Astrocyte (in vitro differentiated cells and primary cell): ENCODE measurements around the gene ZBTB8A. TPM values are rescaled to one million over a fixed set of nuclear protein-coding genes. Genes with fewer than 3 reads are reported as not detected.
"Not testable (repeated sequence)": the region's sequence is repeated elsewhere in the genome, so short reads cannot be mapped to it uniquely, and the experiment has no call there.

Experiments used
- DNase-seq: peaks from one replicate; pipeline ENCODE4 v3.0.0-alpha.2; 2010; ENCODE audit warnings: low read depth
- FAIRE-seq: peaks from 2 replicates; lab custom pipeline; 2011; peaks lifted over from hg19 to GRCh38; lab: Jason Lieb, UNC
- H2AFZ ChIP-seq: 2 replicates; pipeline ENCODE4 v1.6.0; 2012; ENCODE audit warnings: low read depth, low read length, inconsistent platforms
- H3K27ac ChIP-seq: 2 replicates; pipeline ENCODE4 v1.5.1; 2011; ENCODE audit warnings: low read depth, low read length, inconsistent platforms
- H3K27me3 ChIP-seq: 2 replicates; pipeline ENCODE4 v1.6.0; 2011; ENCODE audit warnings: low read length, inconsistent platforms; ENCODE audit not compliant: insufficient read depth
- H3K36me3 ChIP-seq: 2 replicates; pipeline ENCODE4 v1.5.1; 2011; ENCODE audit warnings: low read length, inconsistent platforms; ENCODE audit not compliant: insufficient read depth
- H3K4me1 ChIP-seq: 2 replicates; pipeline ENCODE4 v1.5.1; 2011; ENCODE audit warnings: low read length, inconsistent platforms; ENCODE audit not compliant: insufficient read depth
- H3K4me2 ChIP-seq: 2 replicates; pipeline ENCODE4 v1.6.0; 2012; ENCODE audit warnings: low read length, inconsistent platforms
- H3K4me3 ChIP-seq: 2 replicates; pipeline ENCODE4 v1.5.1; 2011; ENCODE audit warnings: low read depth, mild to moderate bottlenecking, low read length, inconsistent platforms; ENCODE audit not compliant: insufficient read depth
- H3K79me2 ChIP-seq: 2 replicates; pipeline ENCODE4 v1.6.0; 2012; ENCODE audit warnings: mild to moderate bottlenecking, low read length, inconsistent platforms; ENCODE audit not compliant: insufficient read depth
- H3K9ac ChIP-seq: 2 replicates; pipeline ENCODE4 v1.6.0; 2012; ENCODE audit warnings: mild to moderate bottlenecking, low read length, inconsistent platforms
- H3K9me3 ChIP-seq: 2 replicates; pipeline ENCODE4 v1.5.1; 2012; ENCODE audit warnings: low read depth, mild to moderate bottlenecking, low read length, inconsistent platforms; ENCODE audit not compliant: insufficient read depth
- H4K20me1 ChIP-seq: 2 replicates; pipeline ENCODE4 v1.6.0; 2012; ENCODE audit warnings: low read length, inconsistent platforms; ENCODE audit not compliant: insufficient read depth
- H3K27ac Mint-ChIP-seq: one replicate; pipeline ENCODE4 v1.8.0; 2021; ENCODE audit warnings: mild to moderate bottlenecking, mixed read lengths; ENCODE audit not compliant: unreplicated experiment
- H3K27me3 Mint-ChIP-seq: one replicate; pipeline ENCODE4 v1.8.0; 2021; ENCODE audit warnings: low read depth, mixed read lengths; ENCODE audit not compliant: unreplicated experiment
- H3K36me3 Mint-ChIP-seq: one replicate; pipeline ENCODE4 v1.8.0; 2021; ENCODE audit warnings: low read depth, mixed read lengths; ENCODE audit not compliant: unreplicated experiment
- H3K4me1 Mint-ChIP-seq: one replicate; pipeline ENCODE4 v1.8.0; 2021; ENCODE audit warnings: low read depth, mixed read lengths; ENCODE audit not compliant: unreplicated experiment
- H3K4me3 Mint-ChIP-seq: one replicate; pipeline ENCODE4 v1.8.0; 2021; ENCODE audit warnings: mild to moderate bottlenecking, moderate library complexity, mixed read lengths; ENCODE audit not compliant: unreplicated experiment
- H3K9me3 Mint-ChIP-seq: one replicate; pipeline ENCODE4 v1.8.0; 2021; ENCODE audit warnings: mild to moderate bottlenecking, mixed read lengths; ENCODE audit not compliant: unreplicated experiment
- EZH2 ChIP-seq: IDR thresholded peaks from 2 replicates; pipeline ENCODE4 v1.6.1; 2012; ENCODE audit warnings: mild to moderate bottlenecking, low read length, inconsistent platforms; ENCODE audit not compliant: insufficient read depth
- total RNA-seq: library from RNA; stranded (reverse); gene quantifications from 2 replicates; pipeline ENCODE4 v1.2.1, GENCODE V29; 2021
- TF ChIP-seq, protein P1 (sequence below): IDR thresholded peaks from 2 replicates; pipeline ENCODE4 v1.5.1; 2011; ENCODE audit warnings: low read depth, mild to moderate bottlenecking, inconsistent platforms, low read length, moderate library complexity; ENCODE audit not compliant: insufficient read depth

The ZBTB8A gene
- total RNA-seq, 1 donor from 2014 or later: 5.6 TPM

- Histone ChIP-seq H3K4me1 (no peaks in the 10 kb centered on the region), H3K4me2 (no peak overlapping the region), H3K36me3 (no peaks in the 10 kb centered on the region), H2AFZ (no peak overlapping the region), H3K27ac (no peak overlapping the region), H3K4me3 (no peak overlapping the region), H3K9ac (no peak overlapping the region), H3K79me2 (no peaks in the 10 kb centered on the region), H4K20me1 (no peaks in the 10 kb centered on the region), H3K9me3 (no peaks in the 10 kb centered on the region), H3K27me3 (no peaks in the 10 kb centered on the region)
- no peaks in the 10 kb centered on the region for H3K9me3 Mint-ChIP-seq
- peaks cover 9% of the 10 kb centered on the region for H3K27me3 Mint-ChIP-seq
- FAIRE-seq (no peak), DNase-seq (no peak)
- no peak overlapping the region for H3K4me3 Mint-ChIP-seq
- no peaks in the 10 kb centered on the region for H3K4me1 Mint-ChIP-seq
- TF ChIP-seq, protein P1, sequence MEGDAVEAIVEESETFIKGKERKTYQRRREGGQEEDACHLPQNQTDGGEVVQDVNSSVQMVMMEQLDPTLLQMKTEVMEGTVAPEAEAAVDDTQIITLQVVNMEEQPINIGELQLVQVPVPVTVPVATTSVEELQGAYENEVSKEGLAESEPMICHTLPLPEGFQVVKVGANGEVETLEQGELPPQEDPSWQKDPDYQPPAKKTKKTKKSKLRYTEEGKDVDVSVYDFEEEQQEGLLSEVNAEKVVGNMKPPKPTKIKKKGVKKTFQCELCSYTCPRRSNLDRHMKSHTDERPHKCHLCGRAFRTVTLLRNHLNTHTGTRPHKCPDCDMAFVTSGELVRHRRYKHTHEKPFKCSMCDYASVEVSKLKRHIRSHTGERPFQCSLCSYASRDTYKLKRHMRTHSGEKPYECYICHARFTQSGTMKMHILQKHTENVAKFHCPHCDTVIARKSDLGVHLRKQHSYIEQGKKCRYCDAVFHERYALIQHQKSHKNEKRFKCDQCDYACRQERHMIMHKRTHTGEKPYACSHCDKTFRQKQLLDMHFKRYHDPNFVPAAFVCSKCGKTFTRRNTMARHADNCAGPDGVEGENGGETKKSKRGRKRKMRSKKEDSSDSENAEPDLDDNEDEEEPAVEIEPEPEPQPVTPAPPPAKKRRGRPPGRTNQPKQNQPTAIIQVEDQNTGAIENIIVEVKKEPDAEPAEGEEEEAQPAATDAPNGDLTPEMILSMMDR: no peak
- TF ChIP-seq EZH2: no peak
- no peak overlapping the region for H3K27ac Mint-ChIP-seq
- no peaks in the 10 kb centered on the region for H3K36me3 Mint-ChIP-seq
Observed at GRCh38 chr1:32525661-32526444, 13.4 kb upstream of the ZBTB8A start.

GRCh38 chr1:32528550-32528949 is 10.7 kb upstream of the ZBTB8A start:
- not testable (repeated sequence) for H3K36me3 ChIP-seq, FAIRE-seq, H2AFZ ChIP-seq, H3K27me3 Mint-ChIP-seq, H3K27ac ChIP-seq, H3K27ac Mint-ChIP-seq, H3K27me3 ChIP-seq, H3K9me3 ChIP-seq, H3K4me3 Mint-ChIP-seq, H3K9ac ChIP-seq, H3K4me1 ChIP-seq, H3K4me1 Mint-ChIP-seq, H4K20me1 ChIP-seq, H3K4me2 ChIP-seq, H3K9me3 Mint-ChIP-seq, H3K79me2 ChIP-seq, H3K36me3 Mint-ChIP-seq, H3K4me3 ChIP-seq, DNase-seq

GRCh38 chr1:32533792-32534327 is 5.4 kb upstream of the ZBTB8A start:
- FAIRE-seq: no peak
- H3K4me3 ChIP-seq: no peak overlapping the region
- no peaks in the 10 kb centered on the region for H3K9me3 ChIP-seq
- no peaks in the 10 kb centered on the region for H3K4me1 ChIP-seq
- TF ChIP-seq, protein P1: no peak
- TF ChIP-seq EZH2: no peak
- H4K20me1 ChIP-seq: no peaks in the 10 kb centered on the region
- H3K4me3 Mint-ChIP-seq: no peak overlapping the region
- peaks cover 13% of the 10 kb centered on the region for H3K27me3 Mint-ChIP-seq
- H3K27me3 ChIP-seq: no peaks in the 10 kb centered on the region
- H3K4me2 ChIP-seq: no peak overlapping the region
- H3K36me3 Mint-ChIP-seq: peaks cover 2% of the 10 kb centered on the region
- H3K36me3 ChIP-seq: no peaks in the 10 kb centered on the region
- no peak overlapping the region for H3K9ac ChIP-seq
- no peak overlapping the region for H3K27ac Mint-ChIP-seq
- H3K27ac ChIP-seq: no peak overlapping the region
- DNase-seq: no peak
- H3K9me3 Mint-ChIP-seq: peaks cover 4% of the 10 kb centered on the region
- no peaks in the 10 kb centered on the region for H3K4me1 Mint-ChIP-seq
- no peaks in the 10 kb centered on the region for H3K79me2 ChIP-seq
- no peak overlapping the region for H2AFZ ChIP-seq
